Mucosa of stomach (tissue), 1 donor: ENCODE measurements around the gene UTP4.

ENCODE experiments used
- H3K27me3 ChIP-seq: one replicate; pipeline ENCODE4 v1.7.0; 2013; ENCODE audit warnings: mild to moderate bottlenecking, low read length; ENCODE audit not compliant: control insufficient read depth, insufficient read depth
- H3K36me3 ChIP-seq: one replicate; pipeline ENCODE4 v1.7.0; 2013; ENCODE audit warnings: low read length; ENCODE audit not compliant: control insufficient read depth, insufficient read depth
- H3K4me1 ChIP-seq: one replicate; pipeline ENCODE4 v1.7.0; 2013; ENCODE audit warnings: mild to moderate bottlenecking, low read length; ENCODE audit not compliant: control insufficient read depth, insufficient read depth
- H3K4me3 ChIP-seq: one replicate; pipeline ENCODE4 v1.7.0; 2013; ENCODE audit warnings: low read length
- H3K9ac ChIP-seq: one replicate; pipeline ENCODE4 v1.7.0; 2013; ENCODE audit warnings: mild to moderate bottlenecking, low read length, moderate library complexity
- H3K9me3 ChIP-seq: one replicate; pipeline ENCODE4 v1.7.0; 2013; ENCODE audit warnings: mild to moderate bottlenecking, low read length, moderate library complexity; ENCODE audit not compliant: control insufficient read depth
- donor health status: Pancreatic carcinoma.

UTP4 gene

GRCh38 chr16:69113216-69113615, 19.2 kb upstream of the UTP4 start:
- peaks cover 9% of the 10 kb centered on the region for H3K4me1 ChIP-seq
- H3K36me3 ChIP-seq, result no peaks in the 10 kb centered on the region
- no peaks in the 10 kb centered on the region for H3K9me3 ChIP-seq
- no peak overlapping the region for H3K4me3 ChIP-seq
- no peak overlapping the region for H3K9ac ChIP-seq
- H3K27me3 ChIP-seq, result peaks cover 8% of the 10 kb centered on the region

- H3K4me3 ChIP-seq, result no peak overlapping the region
- H3K9ac ChIP-seq, result no peak overlapping the region
- no peaks in the 10 kb centered on the region for H3K9me3 ChIP-seq
- no peaks in the 10 kb centered on the region for H3K27me3 ChIP-seq
- peaks cover 7% of the 10 kb centered on the region for H3K4me1 ChIP-seq
- H3K36me3 ChIP-seq, result no peaks in the 10 kb centered on the region
Observed at GRCh38 chr16:69114346-69114975, 18.0 kb upstream of the UTP4 start.

GRCh38 chr16:69114976-69115355, 17.5 kb upstream of the UTP4 start:
- Histone ChIP-seq H3K4me3 (no peak overlapping the region), H3K27me3 (no peaks in the 10 kb centered on the region), H3K4me1 (peaks cover 7% of the 10 kb centered on the region), H3K36me3 (no peaks in the 10 kb centered on the region), H3K9me3 (no peaks in the 10 kb centered on the region), H3K9ac (no peak overlapping the region)

- peaks cover 7% of the 10 kb centered on the region for H3K4me1 ChIP-seq
- no peak overlapping the region for H3K4me3 ChIP-seq
- H3K9ac ChIP-seq, result no peak overlapping the region
- no peaks in the 10 kb centered on the region for H3K9me3 ChIP-seq
- no peaks in the 10 kb centered on the region for H3K27me3 ChIP-seq
- no peaks in the 10 kb centered on the region for H3K36me3 ChIP-seq
Observed at GRCh38 chr16:69115361-69115760, 17.1 kb upstream of the UTP4 start.

- Histone ChIP-seq H3K4me1 (peaks cover 7% of the 10 kb centered on the region), H3K9ac (no peak overlapping the region), H3K36me3 (peaks cover 3% of the 10 kb centered on the region), H3K9me3 (no peaks in the 10 kb centered on the region), H3K4me3 (no peak overlapping the region), H3K27me3 (no peaks in the 10 kb centered on the region)
Observed at GRCh38 chr16:69115837-69116236, 16.6 kb upstream of the UTP4 start.

DNA sequence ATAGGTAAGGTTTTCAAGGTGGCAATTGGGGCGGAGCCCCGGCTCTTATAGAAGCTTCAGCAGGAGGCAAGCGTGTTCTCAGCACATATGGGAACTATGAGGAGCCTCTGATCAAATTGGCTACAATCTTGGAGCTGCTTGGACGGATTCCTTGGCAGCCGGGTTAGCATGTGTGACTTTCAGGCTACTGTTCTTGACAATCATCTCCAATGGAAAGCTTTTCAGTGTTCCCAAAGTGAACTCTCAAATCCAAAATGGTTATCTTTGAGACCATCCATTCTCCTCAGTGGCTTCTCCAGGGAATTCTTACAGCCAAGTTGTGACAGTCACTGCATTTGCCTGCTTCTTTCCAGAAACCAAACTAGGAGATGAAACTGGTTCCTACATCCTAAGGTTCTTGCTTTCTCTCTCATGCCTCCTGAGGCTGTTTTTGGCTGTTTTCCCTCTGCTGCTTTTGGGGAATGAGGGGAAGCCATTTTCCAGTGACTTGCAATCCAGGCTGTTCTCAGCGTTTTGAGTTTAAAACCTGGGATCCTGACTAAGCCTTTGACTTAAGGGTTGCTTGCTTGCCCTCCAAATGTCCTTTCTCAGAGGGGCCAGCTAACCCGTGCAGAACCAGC, 16.1 kb upstream of the UTP4 start:
- H3K9me3 ChIP-seq, result no peaks in the 10 kb centered on the region
- H3K4me1 ChIP-seq, result peaks cover 7% of the 10 kb centered on the region
- no peaks in the 10 kb centered on the region for H3K27me3 ChIP-seq
- H3K9ac ChIP-seq, result no peak overlapping the region
- peaks cover 6% of the 10 kb centered on the region for H3K36me3 ChIP-seq
- no peak overlapping the region for H3K4me3 ChIP-seq

- peaks cover 7% of the 10 kb centered on the region for H3K4me1 ChIP-seq
Observed at GRCh38 chr16:69116906-69117305, 15.5 kb upstream of the UTP4 start.

GRCh38 chr16:69118468-69118867, 14.0 kb upstream of the UTP4 start:
- Histone ChIP-seq H3K36me3 (peaks cover 6% of the 10 kb centered on the region), H3K4me1 (no peaks in the 10 kb centered on the region), H3K9ac (no peak overlapping the region), H3K27me3 (no peaks in the 10 kb centered on the region), H3K9me3 (no peaks in the 10 kb centered on the region), H3K4me3 (no peak overlapping the region)

More at GRCh38 chr16:69116906-69117305, 15.5 kb upstream of the UTP4 start:
- no peak overlapping the region for H3K9ac ChIP-seq
- no peaks in the 10 kb centered on the region for H3K9me3 ChIP-seq
- no peaks in the 10 kb centered on the region for H3K27me3 ChIP-seq
- peaks cover 6% of the 10 kb centered on the region for H3K36me3 ChIP-seq
- no peak overlapping the region for H3K4me3 ChIP-seq

GRCh38 chr16:69118994-69119393, 13.5 kb upstream of the UTP4 start:
- H3K36me3 ChIP-seq, result peaks cover 6% of the 10 kb centered on the region
- H3K27me3 ChIP-seq, result no peaks in the 10 kb centered on the region
- H3K9ac ChIP-seq, result no peak overlapping the region
- H3K4me1 ChIP-seq, result no peaks in the 10 kb centered on the region
- no peaks in the 10 kb centered on the region for H3K9me3 ChIP-seq
- H3K4me3 ChIP-seq, result no peak overlapping the region

DNA sequence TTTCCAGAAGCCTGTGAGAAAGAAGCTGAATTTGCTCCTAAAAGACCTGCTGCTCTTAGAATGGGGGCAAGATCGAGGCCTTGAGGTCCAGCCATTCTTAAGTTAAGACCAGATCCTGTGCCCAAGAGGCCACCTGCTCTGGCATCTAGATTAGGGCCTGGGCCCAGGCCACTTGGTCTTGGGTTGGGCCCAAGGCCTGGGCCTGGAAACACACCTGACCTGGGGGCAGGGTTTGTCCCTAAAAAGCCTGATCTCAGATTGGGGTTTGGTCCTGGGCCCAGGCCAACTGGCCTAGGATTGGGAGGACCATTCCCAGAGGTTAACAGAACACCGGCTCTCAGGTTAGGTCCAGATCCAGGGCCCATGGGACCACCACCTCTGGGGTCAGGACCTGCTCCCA, 12.9 kb upstream of the UTP4 start:
- H3K4me3 ChIP-seq, result no peak overlapping the region
- H3K9ac ChIP-seq, result no peak overlapping the region
- peaks cover 6% of the 10 kb centered on the region for H3K36me3 ChIP-seq
- no peaks in the 10 kb centered on the region for H3K27me3 ChIP-seq
- no peaks in the 10 kb centered on the region for H3K4me1 ChIP-seq
- no peaks in the 10 kb centered on the region for H3K9me3 ChIP-seq

DNA sequence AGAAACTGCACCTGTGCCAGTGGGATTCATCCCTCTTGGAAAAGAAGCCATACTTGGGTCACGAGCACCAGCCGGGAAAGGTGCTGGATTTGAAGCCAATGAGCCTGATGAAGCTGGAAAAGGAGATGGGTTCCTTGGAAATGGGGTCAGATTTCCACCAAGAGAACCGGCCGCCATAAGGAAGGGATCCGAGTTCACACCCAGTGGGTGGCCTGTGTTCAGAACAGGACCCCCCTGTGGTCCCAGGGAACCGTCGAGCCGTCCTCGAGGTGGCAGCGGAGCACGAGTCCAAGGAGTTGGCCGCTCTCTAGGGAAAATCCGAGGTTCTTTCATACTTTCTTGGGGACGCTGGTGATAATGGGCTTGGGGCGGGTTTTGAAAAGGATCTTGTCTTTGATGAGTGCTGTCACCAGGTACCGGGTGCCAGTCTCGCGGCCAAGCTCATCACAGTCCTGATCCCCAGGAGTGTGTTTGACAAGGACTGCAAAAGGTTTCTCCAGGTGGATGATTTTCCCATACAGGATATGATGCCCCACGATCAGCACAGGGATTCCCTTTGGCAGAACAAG, 12.3 kb upstream of the UTP4 start:
- Histone ChIP-seq H3K27me3 (no peaks in the 10 kb centered on the region), H3K36me3 (peaks cover 6% of the 10 kb centered on the region), H3K4me1 (no peaks in the 10 kb centered on the region), H3K9me3 (no peaks in the 10 kb centered on the region), H3K4me3 (no peak overlapping the region), H3K9ac (no peak overlapping the region)

- H3K9ac ChIP-seq, result no peak overlapping the region
- H3K4me3 ChIP-seq, result no peak overlapping the region
- H3K4me1 ChIP-seq, result no peaks in the 10 kb centered on the region
- H3K9me3 ChIP-seq, result no peaks in the 10 kb centered on the region
- H3K36me3 ChIP-seq, result peaks cover 6% of the 10 kb centered on the region
- no peaks in the 10 kb centered on the region for H3K27me3 ChIP-seq
Observed at GRCh38 chr16:69123910-69124309, 8.5 kb upstream of the UTP4 start.
